ENCODE measurements around the gene ELAVL2.

Gene ELAVL2

GRCh38 chr9:23826120-23826629 is at the start of gene ELAVL2:
Gene ELAVL2 (minus strand): TSS chr9:23826240. CDS start chr9:23762234, 64,006 bp downstream.
- no peak for DNase-seq

- DNase-seq: no peak
Measured at GRCh38 chr9:23858234-23858633, 32.2 kb upstream of the ELAVL2 start.

GRCh38 chr9:23855873-23856604 is 30.0 kb upstream of the ELAVL2 start:
- no peak for DNase-seq

GRCh38 chr9:23850690-23851629 is 24.9 kb upstream of the ELAVL2 start:
- no peak for DNase-seq

GRCh38 chr9:23850242-23850689 is 24.2 kb upstream of the ELAVL2 start:
- no peak for DNase-seq

- no peak for DNase-seq
Measured at GRCh38 chr9:23849379-23850035, 23.5 kb upstream of the ELAVL2 start.

- no peak for DNase-seq
Measured at GRCh38 chr9:23842565-23843129, 16.6 kb upstream of the ELAVL2 start.

- no peak for DNase-seq
Measured at GRCh38 chr9:23841304-23841703, 15.3 kb upstream of the ELAVL2 start.

GRCh38 chr9:23837038-23837437 is 11.0 kb upstream of the ELAVL2 start:
- DNase-seq: no peak

GRCh38 chr9:23830929-23831730 is 5.1 kb upstream of the ELAVL2 start:
- DNase-seq: no peak

- no peak for DNase-seq
Measured at GRCh38 chr9:23830476-23830805, 4.4 kb upstream of the ELAVL2 start.

- no peak for DNase-seq
Measured at GRCh38 chr9:23829580-23830475, 3.8 kb upstream of the ELAVL2 start.

GRCh38 chr9:23825700-23826099 is 340 bp downstream of the ELAVL2 start:
- DNase-seq: no peak

GRCh38 chr9:23824830-23825591 is 1.0 kb downstream of the ELAVL2 start:
- no peak for DNase-seq

GRCh38 chr9:23823986-23824829 is 1.8 kb downstream of the ELAVL2 start:
- DNase-seq: no peak

GRCh38 chr9:23823269-23823668 is 2.8 kb downstream of the ELAVL2 start:
- no peak for DNase-seq

GRCh38 chr9:23822261-23823169 is 3.5 kb downstream of the ELAVL2 start:
- DNase-seq: no peak
